Effector CD8-positive, alpha-beta T cell (primary cell): ENCODE measurements around the gene TCL1A.

Experiments used
- DNase-seq: peaks from one replicate; lab custom pipeline; 2025; lab: John Stamatoyannopoulos, UW

The TCL1A gene

GRCh38 chr14:95705518-95705917 is 8.4 kb downstream of the TCL1A start:
- DNase-seq, result no peak

- DNase-seq, result no peak
Observed at GRCh38 chr14:95703805-95704204, 10.1 kb downstream of the TCL1A start.

- no peak for DNase-seq
Observed at GRCh38 chr14:95703341-95703740, 10.6 kb downstream of the TCL1A start.

- DNase-seq, result no peak
Observed at GRCh38 chr14:95701846-95702221, 12.1 kb downstream of the TCL1A start.

GRCh38 chr14:95700221-95700976 is 13.5 kb downstream of the TCL1A start:
- DNase-seq, result no peak

GRCh38 chr14:95699412-95699811 is 14.5 kb downstream of the TCL1A start:
- DNase-seq, result no peak

- DNase-seq, result no peak
Observed at GRCh38 chr14:95698287-95698686, 15.6 kb downstream of the TCL1A start.

GRCh38 chr14:95697764-95698163 is 16.2 kb downstream of the TCL1A start:
- DNase-seq, result no peak

- no peak for DNase-seq
Observed at GRCh38 chr14:95696741-95697140, 17.2 kb downstream of the TCL1A start.

- DNase-seq, result no peak
Observed at GRCh38 chr14:95695913-95696312, 18.0 kb downstream of the TCL1A start.

- no peak for DNase-seq
Observed at GRCh38 chr14:95695051-95695450, 18.9 kb downstream of the TCL1A start.

- DNase-seq, result no peak
Observed at GRCh38 chr14:95692109-95692508, 21.8 kb downstream of the TCL1A start.

GRCh38 chr14:95691591-95691990 is 22.3 kb downstream of the TCL1A start:
- DNase-seq, result no peak

GRCh38 chr14:95690815-95691214 is 23.1 kb downstream of the TCL1A start:
- DNase-seq, result no peak

GRCh38 chr14:95689441-95689840 is 24.5 kb downstream of the TCL1A start:
- no peak for DNase-seq

- no peak for DNase-seq
Observed at GRCh38 chr14:95686935-95687334, 27.0 kb downstream of the TCL1A start.

- DNase-seq, result no peak
Observed at GRCh38 chr14:95685978-95686922, 27.7 kb downstream of the TCL1A start, which contains the start of gene TCL1B. Gene TCL1B, plus strand, starts transcription at chr14:95686426. Its CDS starts 42 bp downstream, at chr14:95686468.

GRCh38 chr14:95683793-95684192 is 30.1 kb downstream of the TCL1A start:
- DNase-seq, result peak; percentile 5

GRCh38 chr14:95681153-95681552 is 32.8 kb downstream of the TCL1A start:
- DNase-seq, result no peak

- no peak for DNase-seq
Observed at GRCh38 chr14:95679998-95680735, 33.8 kb downstream of the TCL1A start.

- no peak for DNase-seq
Observed at GRCh38 chr14:95679148-95679815, 34.6 kb downstream of the TCL1A start.
